ENCODE measurements around the gene ARHGEF16. TPM values are rescaled to one million over a fixed set of nuclear protein-coding genes. Genes with fewer than 3 reads are reported as not detected.

The ARHGEF16 gene
- total RNA-seq (2014; rRNA removed; shearing (Covaris generic)), result 4.7 and 10.9 TPM in 2 replicates

GRCh38 chr1:3453891-3454810 lies at the start of gene ARHGEF16:
TSS of gene ARHGEF16 (plus strand) at chr1:3454665. CDS start at chr1:3463085, 8,420 bp downstream.
- peak; percentile 76 for DNase-seq (ENCODE audit: low read depth)

DNA sequence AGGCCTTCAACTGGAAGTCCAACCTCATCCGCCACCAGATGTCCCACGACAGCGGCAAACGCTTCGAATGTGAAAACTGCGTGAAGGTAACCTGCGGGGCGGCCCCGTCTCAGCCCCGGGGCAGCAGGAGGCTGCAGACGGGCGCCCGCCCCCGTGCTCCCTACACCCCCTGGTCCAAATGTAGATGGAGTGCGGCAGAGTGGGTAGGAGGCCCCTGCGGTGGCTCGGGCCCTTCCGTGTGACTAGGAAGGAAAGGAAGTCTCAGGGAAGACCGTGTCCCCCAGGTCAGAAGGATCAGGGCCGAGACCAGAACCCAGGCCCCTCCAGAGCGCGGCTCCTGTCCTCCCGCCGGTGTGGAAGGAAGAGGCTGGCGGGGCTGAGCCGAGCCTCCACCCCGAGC lies 49.7 kb upstream of the ARHGEF16 start:
- DNase-seq (ENCODE audit: low read depth), result no peak

DNA sequence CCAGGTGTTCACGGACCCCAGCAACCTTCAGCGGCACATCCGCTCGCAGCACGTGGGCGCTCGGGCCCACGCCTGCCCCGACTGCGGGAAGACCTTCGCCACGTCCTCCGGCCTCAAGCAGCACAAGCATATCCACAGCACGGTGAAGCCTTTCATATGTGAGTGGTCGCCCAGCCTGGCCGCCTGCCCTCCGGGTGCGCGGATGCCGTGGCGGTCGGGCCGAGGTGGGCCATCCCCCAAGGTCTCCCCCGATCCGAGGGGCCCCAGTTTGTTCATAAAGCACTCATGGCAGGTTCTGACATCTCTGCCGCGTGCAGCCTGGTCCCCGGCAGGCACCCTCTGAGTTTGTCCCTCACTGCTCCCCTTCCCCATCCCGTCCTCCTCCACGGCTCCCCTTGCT lies 49.0 kb upstream of the ARHGEF16 start:
- no peak for DNase-seq (ENCODE audit: low read depth)

GRCh38 chr1:3405974-3406867 lies 48.2 kb upstream of the ARHGEF16 start:
- no peak for DNase-seq (ENCODE audit: low read depth)

DNA sequence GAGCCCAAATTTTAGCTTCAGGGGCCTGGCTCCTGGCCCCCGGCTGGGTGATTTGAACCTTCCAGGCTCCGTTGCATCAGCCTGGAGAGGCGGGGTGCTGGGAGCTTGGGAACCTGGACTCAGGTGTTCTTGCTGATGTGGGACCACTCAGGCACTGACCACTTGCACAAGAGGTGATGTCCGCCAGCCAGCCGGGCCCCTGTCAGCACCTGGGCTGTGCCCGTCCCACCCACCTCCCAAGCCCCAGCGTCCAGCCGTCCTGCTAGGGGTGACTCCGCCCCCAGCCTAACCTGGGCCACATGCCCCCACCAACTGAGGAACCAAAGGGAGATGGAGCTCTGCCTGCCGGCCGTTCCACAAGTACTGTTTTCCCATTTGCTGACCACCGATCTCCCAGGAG lies 47.4 kb upstream of the ARHGEF16 start:
- DNase-seq (ENCODE audit: low read depth), result no peak

DNA sequence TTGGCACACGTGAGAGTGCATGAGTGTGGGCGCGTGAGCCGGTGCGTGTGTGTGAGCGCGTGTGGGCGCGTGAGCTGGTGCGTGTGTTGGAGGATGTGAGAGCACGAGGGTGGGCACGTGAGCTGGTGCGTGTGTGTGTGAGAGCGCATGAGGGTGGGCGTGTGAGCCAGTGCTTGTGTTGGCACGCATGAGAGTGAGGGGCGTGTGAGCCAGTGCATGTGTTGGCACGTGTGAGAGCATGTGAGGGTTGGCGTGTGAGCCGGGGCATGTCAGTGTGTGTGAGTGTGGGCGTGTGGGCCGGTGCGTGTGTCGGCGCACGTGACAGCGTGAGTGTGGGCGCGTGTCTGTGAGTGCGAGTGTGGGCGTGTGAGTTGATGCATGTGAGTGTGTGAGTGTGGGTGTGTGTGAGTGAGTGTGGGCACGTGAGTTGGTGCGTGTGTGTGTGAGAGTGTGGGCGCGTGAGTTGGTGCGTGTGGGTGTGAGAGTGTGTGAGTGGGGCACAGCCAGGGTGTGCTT lies 45.7 kb upstream of the ARHGEF16 start:
- no peak for DNase-seq (ENCODE audit: low read depth)

GRCh38 chr1:3409366-3410141 lies 44.9 kb upstream of the ARHGEF16 start:
- no peak for DNase-seq (ENCODE audit: low read depth)

DNA sequence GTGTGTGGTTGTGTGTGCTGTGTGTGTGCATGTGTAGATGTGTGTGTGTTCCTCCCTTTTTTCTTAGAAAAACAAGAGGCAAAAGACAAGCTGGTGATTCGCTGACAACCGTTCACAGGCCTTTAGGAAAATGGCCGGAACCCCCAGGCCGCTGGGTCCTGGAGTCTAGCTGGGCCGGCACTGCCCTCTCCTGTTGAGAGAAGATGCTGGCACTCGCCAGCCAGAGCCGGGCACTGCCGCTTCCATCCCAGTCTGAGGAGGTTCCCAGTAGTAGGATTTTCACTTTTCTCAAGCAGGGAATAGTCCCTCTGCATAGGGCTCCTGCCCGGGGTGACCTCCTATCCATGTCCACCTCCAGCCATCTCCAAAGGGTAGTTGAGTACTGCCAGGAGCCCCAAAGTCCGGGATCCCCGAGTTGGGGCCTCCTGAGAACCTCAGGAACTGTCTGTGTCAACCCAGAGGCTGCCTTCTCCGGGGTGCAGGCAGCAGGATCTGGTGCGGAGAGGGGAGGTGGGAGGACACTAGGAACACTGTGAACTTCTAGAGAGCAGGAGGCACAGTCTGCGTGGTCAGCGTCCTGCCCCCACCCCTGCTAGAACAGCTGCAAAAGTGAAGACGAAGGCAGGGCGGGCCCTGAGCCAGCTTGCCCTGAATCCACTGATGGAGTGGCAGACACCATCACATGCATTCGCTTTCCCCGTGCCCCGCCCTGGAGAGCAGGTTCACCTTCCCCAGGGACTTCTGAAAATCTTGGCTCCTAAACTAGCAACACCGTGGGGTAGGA lies 44.1 kb upstream of the ARHGEF16 start:
- DNase-seq (ENCODE audit: low read depth), result peak; percentile 80

DNA sequence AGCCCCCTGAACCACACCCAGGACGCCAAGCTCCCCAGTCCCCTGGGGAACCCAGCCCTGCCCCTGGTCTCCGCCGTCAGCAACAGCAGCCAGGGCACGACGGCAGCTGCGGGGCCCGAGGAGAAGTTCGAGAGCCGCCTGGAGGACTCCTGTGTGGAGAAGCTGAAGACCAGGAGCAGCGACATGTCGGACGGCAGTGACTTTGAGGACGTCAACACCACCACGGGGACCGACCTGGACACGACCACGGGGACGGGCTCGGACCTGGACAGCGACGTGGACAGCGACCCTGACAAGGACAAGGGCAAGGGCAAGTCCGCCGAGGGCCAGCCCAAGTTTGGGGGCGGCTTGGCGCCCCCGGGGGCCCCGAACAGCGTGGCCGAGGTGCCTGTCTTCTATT lies 42.7 kb upstream of the ARHGEF16 start:
- DNase-seq (ENCODE audit: low read depth), result no peak

- no peak for DNase-seq (ENCODE audit: low read depth)
Measured at GRCh38 chr1:3412376-3412775, 42.1 kb upstream of the ARHGEF16 start.

DNA sequence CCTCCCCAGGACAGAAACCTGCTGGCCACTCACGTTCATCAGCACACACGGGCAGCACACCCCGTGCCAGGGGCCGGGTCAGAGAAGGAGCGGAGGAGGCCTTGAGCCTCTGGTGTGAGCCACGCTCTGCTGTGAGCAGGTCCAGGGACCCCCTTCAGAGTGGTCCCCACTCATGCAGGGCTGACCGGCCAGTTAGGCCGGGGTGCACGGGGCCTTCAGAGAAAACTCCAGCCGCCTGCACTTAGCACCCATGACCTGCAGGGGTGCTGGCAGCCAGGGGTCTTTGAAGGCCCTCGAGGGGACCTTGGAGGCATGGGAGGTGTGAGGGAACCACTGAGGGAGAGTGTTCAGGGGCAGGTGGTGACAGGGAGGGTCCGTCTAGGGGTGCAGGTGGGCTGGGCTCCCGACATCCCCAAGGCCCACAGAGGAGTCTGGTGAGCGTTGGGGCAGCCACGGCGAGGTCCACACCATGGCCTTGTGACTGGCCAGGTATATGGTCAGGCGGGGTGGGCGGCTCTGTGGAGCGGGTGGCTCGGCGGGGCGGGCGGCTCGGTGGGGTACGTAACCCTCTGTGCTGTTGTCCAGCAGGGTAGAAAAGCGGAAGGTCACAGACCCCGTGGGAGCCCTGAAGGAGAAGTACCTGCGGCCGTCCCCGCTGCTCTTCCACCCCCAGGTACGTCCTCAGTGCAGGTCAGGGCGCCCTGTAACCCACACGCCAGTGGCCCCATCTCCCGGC lies 40.3 kb upstream of the ARHGEF16 start:
- no peak for DNase-seq (ENCODE audit: low read depth)

DNA sequence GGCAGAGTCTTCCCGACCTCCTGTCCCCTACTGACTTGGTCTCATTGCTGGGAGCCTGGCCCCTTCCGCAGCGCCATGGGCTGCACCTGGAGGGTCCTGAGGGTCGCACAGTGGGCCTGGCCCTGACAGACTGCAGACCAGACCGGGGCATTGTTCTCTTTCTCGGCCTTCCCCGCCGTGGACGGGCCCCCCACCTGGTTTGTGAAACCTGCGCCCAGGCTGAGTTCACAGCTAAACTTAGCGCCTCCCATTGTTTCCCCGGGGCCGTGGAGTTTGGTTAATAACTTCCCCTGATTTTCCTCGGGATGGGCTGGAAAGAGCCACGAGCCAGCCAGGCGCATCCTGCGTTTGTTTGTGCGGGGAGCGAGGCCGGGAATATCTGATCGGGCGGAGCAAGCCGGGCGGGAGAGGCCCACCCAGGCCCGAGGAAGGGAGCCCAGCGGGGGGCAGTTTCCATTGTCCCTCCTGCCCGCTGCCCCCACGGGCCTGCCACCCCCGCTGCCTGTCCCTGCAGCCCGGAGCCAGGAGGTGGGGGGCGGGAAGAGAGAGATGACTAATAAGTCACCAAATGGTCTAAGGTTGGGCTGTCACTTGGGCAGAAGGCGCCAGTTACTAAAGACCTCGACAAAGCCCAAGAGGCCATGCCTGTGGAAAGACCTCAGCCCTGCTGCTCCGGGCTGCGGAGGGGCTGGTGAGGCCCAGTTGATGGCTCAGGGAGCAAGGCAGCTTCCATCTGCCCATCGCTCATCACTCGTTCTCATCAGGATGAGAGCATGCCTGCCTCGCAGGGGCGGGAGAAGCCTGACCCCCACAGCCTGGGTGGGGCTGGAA lies 39.0 kb upstream of the ARHGEF16 start:
- no peak for DNase-seq (ENCODE audit: low read depth)

DNA sequence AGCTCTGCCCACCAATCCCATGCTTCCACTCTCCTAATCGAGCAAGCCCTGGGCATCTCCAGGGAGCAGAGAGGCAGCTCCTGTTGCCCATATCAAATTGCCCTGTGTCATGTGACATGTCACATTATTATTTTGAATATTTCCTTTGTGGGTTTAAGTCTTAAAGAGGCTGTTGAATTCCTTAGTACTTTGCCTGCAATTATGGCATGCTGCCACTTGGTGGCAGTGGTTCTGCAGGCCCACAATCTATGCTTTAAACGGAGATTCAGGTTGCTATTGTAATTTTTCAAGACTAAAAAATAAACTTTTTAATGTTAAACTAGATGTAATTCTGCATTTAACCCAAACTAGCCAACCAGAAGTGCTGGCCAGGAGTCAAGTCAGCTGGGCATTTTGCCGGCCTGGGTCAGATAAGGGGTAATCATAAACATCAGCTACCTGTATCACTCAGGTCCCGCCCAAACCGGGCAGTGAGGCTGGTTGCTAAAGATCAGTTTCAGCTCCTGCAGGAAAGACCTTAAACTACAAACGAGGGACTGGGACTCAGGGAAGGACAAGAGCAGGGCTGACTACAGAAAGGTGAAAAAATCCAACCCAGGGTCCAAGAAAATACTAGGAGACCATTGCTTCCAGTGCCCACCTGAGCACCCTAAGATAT lies 37.3 kb upstream of the ARHGEF16 start:
- DNase-seq (ENCODE audit: low read depth), result no peak

DNA sequence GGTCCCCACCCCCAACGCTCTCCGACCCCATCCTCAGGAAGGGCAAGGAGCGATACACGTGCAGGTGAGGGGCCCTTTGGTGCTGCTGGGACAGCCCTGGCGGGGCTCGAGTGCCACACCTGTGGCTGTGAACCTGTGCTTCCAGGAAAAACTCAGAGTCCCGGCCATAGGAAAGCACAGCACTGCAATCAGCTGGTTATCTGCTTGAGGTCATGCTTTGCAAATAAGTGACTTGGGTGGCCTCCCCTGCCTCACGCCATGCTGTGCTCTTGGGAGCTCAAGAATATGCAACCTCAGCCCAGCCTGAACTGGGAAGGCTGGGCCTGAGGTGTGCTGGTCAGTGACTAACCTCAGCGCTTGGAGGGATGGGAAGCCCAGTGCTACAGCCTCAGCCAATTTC lies 36.5 kb upstream of the ARHGEF16 start:
- DNase-seq (ENCODE audit: low read depth), result no peak

DNA sequence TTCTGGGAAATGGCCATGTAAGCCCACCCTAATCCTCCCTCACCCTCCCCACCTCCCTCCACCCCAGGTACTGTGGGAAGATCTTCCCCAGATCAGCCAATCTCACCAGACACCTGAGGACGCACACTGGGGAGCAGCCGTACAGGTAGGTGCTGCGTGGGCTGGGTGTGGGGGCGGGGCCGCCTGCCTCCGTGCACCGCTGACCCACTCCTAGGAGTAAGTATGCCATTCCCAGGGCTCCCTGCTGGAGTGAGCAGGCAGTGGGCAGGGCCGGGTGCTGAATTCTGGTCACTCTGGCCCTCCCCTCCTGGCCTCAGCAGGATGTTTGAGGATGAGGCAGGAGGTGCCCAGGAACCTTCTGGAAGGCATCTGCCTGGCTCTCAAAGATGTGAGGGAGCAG lies 35.9 kb upstream of the ARHGEF16 start:
- no peak for DNase-seq (ENCODE audit: low read depth)

DNA sequence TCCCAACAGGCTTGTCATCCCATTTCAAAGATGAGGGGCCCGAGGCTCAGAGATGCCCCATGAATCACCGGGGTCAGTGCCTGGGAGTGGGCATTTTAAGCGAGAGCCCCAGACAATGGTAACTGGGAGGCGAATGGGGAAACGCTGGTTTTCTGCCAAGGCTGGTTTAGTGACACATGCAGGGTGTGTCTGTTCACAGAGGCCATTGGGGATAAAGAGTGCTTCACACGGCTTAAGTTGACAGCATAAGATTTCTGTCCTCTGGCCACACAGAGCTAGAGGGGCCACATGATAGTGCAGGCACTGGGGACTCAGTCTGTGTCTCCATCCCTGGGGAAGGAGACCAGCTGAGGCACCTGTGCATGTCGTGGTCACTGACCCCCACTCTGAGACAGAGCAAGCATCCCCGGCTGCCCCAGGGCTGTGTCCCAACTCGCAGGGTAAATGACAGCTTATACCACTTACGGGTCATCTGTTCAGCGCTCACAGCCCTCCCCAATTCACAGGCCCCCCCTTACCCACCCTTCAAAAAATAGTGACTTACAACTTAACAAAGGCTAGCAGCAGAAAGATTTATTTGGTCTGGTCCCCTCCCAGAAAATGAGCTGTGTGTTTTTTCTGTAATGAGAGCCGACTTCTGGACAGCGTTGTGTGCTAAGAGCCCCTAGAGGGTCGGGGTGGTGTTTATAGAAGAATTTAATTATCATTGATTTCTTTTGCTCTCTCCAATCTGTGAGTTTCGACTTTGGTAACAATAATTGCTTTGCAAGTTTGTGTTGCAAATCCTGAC lies 34.9 kb upstream of the ARHGEF16 start:
- DNase-seq (ENCODE audit: low read depth), result peak; percentile 64

DNA sequence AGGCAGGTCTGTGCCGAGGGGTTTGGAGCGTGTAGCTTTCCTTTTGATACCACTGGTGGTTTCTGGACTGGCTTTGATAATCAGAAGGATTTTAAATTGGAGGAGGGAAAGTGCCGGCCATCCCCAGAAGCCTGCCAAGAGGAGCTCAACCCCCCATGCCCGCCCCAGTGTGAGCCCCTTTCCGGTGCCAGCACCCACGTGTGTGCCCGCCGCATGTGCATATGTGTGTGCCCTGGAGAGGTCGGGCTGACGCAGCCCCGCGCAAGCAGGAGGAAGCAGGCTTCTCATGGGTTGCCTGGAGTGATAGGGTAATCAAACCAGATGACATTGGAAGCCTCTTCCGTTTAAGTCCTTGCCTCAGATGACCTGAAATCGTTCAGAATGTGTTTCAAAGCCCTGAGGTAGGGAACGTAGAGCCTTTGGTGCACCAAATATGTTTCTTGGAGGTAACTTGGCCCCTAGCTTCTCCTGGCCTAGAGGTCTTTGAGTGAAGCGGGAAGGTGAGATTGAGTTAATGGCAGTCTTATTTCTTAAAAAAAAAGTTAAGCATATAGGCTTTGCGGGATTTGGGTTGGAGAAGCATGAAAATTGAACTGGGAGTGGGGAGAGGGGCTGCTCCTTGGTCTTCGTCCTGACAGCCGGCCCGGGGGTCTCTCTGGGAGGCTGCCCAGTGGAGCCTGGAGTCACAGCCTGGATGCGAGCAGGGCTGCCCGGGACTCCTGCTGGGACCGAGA lies 34.1 kb upstream of the ARHGEF16 start:
- DNase-seq (ENCODE audit: low read depth), result peak; percentile 39

Data from Daoy (cell line).